OCI-LY1 (cell line): ENCODE measurements around the gene LELP1.
"Not testable (repeated sequence)": the region's sequence is repeated elsewhere in the genome, so short reads cannot be mapped to it uniquely, and the experiment has no call there.

Experiments used
- H2AFZ ChIP-seq: fragments of 200-600 bp; sonication (generic), shearing (Covaris generic); 2 replicates; pipeline ENCODE4 v1.6.0; 2014; ENCODE audit warnings: antibody characterized with exemption, mild to moderate bottlenecking, low read length
- H3F3A ChIP-seq: fragments of 200-600 bp; sonication (generic), shearing (Covaris generic); 2 replicates; pipeline ENCODE4 v1.6.0; 2014; ENCODE audit warnings: mild to moderate bottlenecking, antibody characterized with exemption, low read length, moderate library complexity; ENCODE audit not compliant: insufficient read depth
- H3K27ac ChIP-seq: fragments of 200-600 bp; sonication (generic); 2 replicates; pipeline ENCODE4 v1.5.1; 2014; ENCODE audit warnings: low read length, mixed run types, mild to moderate bottlenecking, low read depth; ENCODE audit not compliant: poor library complexity, severe bottlenecking
- H3K27me3 ChIP-seq: fragments of 200-600 bp; sonication (generic); 2 replicates; pipeline ENCODE4 v1.6.0; 2014; ENCODE audit warnings: antibody characterized with exemption, mild to moderate bottlenecking, low read length, moderate library complexity; ENCODE audit not compliant: insufficient read depth
- H3K36me3 ChIP-seq: fragments of 200-600 bp; sonication (generic); 2 replicates; pipeline ENCODE4 v1.6.1; 2014; ENCODE audit warnings: mild to moderate bottlenecking, antibody characterized with exemption, low read length, moderate library complexity, mixed read lengths; ENCODE audit not compliant: insufficient read depth
- H3K4me1 ChIP-seq: fragments of 200-600 bp; sonication (generic); 2 replicates; pipeline ENCODE4 v1.5.1; 2014; ENCODE audit warnings: mild to moderate bottlenecking, low read length, moderate library complexity; ENCODE audit not compliant: insufficient read depth, severe bottlenecking
- H3K4me2 ChIP-seq: fragments of 200-600 bp; sonication (generic), shearing (Covaris generic); 2 replicates; pipeline ENCODE4 v1.6.1; 2014; ENCODE audit warnings: low read length
- H3K4me3 ChIP-seq: fragments of 200-600 bp; sonication (generic); 2 replicates; pipeline ENCODE4 v1.5.1; 2014; ENCODE audit warnings: low read length, low read depth, mild to moderate bottlenecking, mixed read lengths; ENCODE audit not compliant: poor library complexity, severe bottlenecking
- H3K79me2 ChIP-seq: fragments of 200-600 bp; shearing (Covaris generic); 2 replicates; pipeline ENCODE4 v1.6.1; 2016; ENCODE audit warnings: mixed run types, low read length, mixed read lengths; ENCODE audit not compliant: insufficient read depth
- H3K9ac ChIP-seq: fragments of 200-600 bp; sonication (generic), shearing (Covaris generic); 2 replicates; pipeline ENCODE4 v1.6.1; 2014; ENCODE audit warnings: mild to moderate bottlenecking, low read length, mixed read lengths
- H3K9me2 ChIP-seq: fragments of 200-600 bp; sonication (generic), shearing (Covaris generic); 2 replicates; pipeline ENCODE4 v1.6.1; 2014; ENCODE audit warnings: low read depth, mild to moderate bottlenecking, low read length, mixed read lengths
- H3K9me3 ChIP-seq: fragments of 200-600 bp; shearing (Covaris generic); 2 replicates; pipeline ENCODE4 v1.6.1; 2014; ENCODE audit warnings: low read length, mixed read lengths
- H4K20me1 ChIP-seq: fragments of 200-600 bp; sonication (generic), shearing (Covaris generic); 2 replicates; pipeline ENCODE4 v1.6.0; 2016; ENCODE audit warnings: mild to moderate bottlenecking, low read length; ENCODE audit not compliant: insufficient read depth
- CTCF ChIP-seq: fragments of 200-600 bp; sonication (generic), shearing (Covaris generic); IDR thresholded peaks from 2 replicates; pipeline ENCODE4 v1.5.1; 2017; ENCODE audit warnings: mild to moderate bottlenecking, antibody characterized with exemption, low read length, moderate library complexity, mixed read lengths
- EZH2 ChIP-seq: fragments of 200-600 bp; sonication (generic), shearing (Covaris generic); IDR thresholded peaks from 2 replicates; pipeline ENCODE4 v1.8.0; 2017; ENCODE audit warnings: borderline replicate concordance, mixed run types, mild to moderate bottlenecking, antibody characterized with exemption, low read length, moderate library complexity, mixed read lengths

LELP1 gene

GRCh38 chr1:153174624-153175023, 28.6 kb upstream of the LELP1 start:
- Histone ChIP-seq H3K27me3 (no peaks in the 10 kb centered on the region), H3K27ac (no peak overlapping the region), H3K36me3 (no peaks in the 10 kb centered on the region), H3K9me2 (no peaks in the 10 kb centered on the region), H3K4me3 (no peak overlapping the region), H3F3A (no peaks in the 10 kb centered on the region), H3K4me2 (no peak overlapping the region), H4K20me1 (no peaks in the 10 kb centered on the region), H3K4me1 (no peaks in the 10 kb centered on the region), H3K9ac (no peak overlapping the region), H3K9me3 (no peaks in the 10 kb centered on the region), H3K79me2 (no peaks in the 10 kb centered on the region), H2AFZ (no peak overlapping the region)
- TF ChIP-seq EZH2 (no peak), CTCF (no peak)

GRCh38 chr1:153178922-153179321, 24.3 kb upstream of the LELP1 start:
- H3K27me3 ChIP-seq: no peaks in the 10 kb centered on the region

GRCh38 chr1:153180556-153180955, 22.7 kb upstream of the LELP1 start:
- TF ChIP-seq EZH2 (no peak), CTCF (no peak)
- H3K9me2 ChIP-seq: no peaks in the 10 kb centered on the region
- H2AFZ ChIP-seq: no peak overlapping the region
- no peaks in the 10 kb centered on the region for H3F3A ChIP-seq
- H3K79me2 ChIP-seq: no peaks in the 10 kb centered on the region
- no peaks in the 10 kb centered on the region for H3K4me1 ChIP-seq
- no peak overlapping the region for H3K4me2 ChIP-seq
- H4K20me1 ChIP-seq: no peaks in the 10 kb centered on the region
- H3K4me3 ChIP-seq: no peak overlapping the region
- H3K9ac ChIP-seq: no peak overlapping the region
- no peaks in the 10 kb centered on the region for H3K36me3 ChIP-seq
- H3K9me3 ChIP-seq: no peaks in the 10 kb centered on the region
- no peaks in the 10 kb centered on the region for H3K27me3 ChIP-seq
- no peak overlapping the region for H3K27ac ChIP-seq

More at GRCh38 chr1:153178922-153179321, 24.3 kb upstream of the LELP1 start:
- no peak for TF ChIP-seq EZH2
- H3K79me2 ChIP-seq: no peaks in the 10 kb centered on the region
- H3K4me2 ChIP-seq: no peak overlapping the region
- no peak overlapping the region for H3K27ac ChIP-seq
- H3K9me2 ChIP-seq: no peaks in the 10 kb centered on the region
- no peak overlapping the region for H3K9ac ChIP-seq
- H4K20me1 ChIP-seq: no peaks in the 10 kb centered on the region
- H3K9me3 ChIP-seq: no peaks in the 10 kb centered on the region
- H2AFZ ChIP-seq: no peak overlapping the region
- H3K4me1 ChIP-seq: no peaks in the 10 kb centered on the region
- H3K4me3 ChIP-seq: no peak overlapping the region
- no peaks in the 10 kb centered on the region for H3F3A ChIP-seq
- no peaks in the 10 kb centered on the region for H3K36me3 ChIP-seq

GRCh38 chr1:153188301-153188700, 14.9 kb upstream of the LELP1 start:
- H3K9ac ChIP-seq, H3K4me2 ChIP-seq, H4K20me1 ChIP-seq, H3F3A ChIP-seq, H2AFZ ChIP-seq, H3K36me3 ChIP-seq, H3K79me2 ChIP-seq, H3K4me3 ChIP-seq, H3K9me3 ChIP-seq, H3K27ac ChIP-seq, H3K27me3 ChIP-seq, H3K4me1 ChIP-seq, H3K9me2 ChIP-seq: not testable (repeated sequence)
